ENCODE results near the gene TBX2. TPM values are rescaled to one million over a fixed set of nuclear protein-coding genes. Genes with fewer than 3 reads are reported as not detected.

Gene TBX2
- polyA plus RNA-seq, 3 donors from 2014 or later = not detected

DNA sequence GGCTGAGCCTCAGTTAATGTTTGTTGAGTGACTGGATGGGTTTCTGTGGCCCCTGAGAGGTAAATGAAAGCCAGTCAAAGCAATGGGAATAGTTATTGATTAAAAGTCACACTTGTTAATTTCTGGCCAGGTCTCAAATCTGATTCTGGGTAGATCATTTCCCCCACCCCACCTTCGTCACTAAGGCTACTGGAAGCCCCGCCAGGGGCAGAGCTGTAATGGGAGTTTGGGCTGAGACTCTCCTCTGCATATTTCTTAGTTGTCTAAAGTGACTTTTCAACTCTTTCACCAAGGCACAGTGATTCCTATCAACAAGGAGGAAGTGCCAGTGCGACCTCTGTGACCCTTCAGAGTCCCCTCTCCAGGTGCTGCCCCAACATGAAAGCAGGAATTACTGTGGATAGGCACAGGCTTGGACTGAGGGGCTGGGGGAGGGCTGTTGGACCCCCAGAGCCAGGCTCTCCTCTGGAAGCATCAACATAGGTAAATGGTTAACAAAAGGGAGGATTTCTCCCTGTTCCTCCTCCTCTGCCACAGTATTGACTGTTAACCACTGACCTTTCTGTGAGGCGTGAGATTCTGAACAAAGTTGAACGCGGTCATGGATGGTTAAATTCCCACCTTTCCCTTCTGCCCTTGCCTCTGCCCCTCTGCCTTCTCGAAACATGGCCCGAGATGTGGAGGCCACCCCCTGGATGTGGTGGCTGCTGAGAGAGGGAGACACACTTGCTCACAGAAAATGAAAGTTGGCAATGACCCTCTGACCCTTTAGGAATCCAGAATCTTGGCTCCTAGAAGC, 20.8 kb upstream of the TBX2 start:
- Mint-ChIP-seq H3K9me3 (peaks cover 0 to 2% (median 0%) of the 10 kb centered on the region in 6 donors), H3K4me1 (no peaks in the 10 kb centered on the region), H3K4me3 (no peak overlapping the region), H3K36me3 (peaks cover 0 to 7% (median 0%) of the 10 kb centered on the region in 3 donors), H3K27ac (no peak overlapping the region), H3K27me3 (ENCODE audit: low read depth in 3 of 3) (no peaks in the 10 kb centered on the region)
- no peak for DNase-seq

DNA sequence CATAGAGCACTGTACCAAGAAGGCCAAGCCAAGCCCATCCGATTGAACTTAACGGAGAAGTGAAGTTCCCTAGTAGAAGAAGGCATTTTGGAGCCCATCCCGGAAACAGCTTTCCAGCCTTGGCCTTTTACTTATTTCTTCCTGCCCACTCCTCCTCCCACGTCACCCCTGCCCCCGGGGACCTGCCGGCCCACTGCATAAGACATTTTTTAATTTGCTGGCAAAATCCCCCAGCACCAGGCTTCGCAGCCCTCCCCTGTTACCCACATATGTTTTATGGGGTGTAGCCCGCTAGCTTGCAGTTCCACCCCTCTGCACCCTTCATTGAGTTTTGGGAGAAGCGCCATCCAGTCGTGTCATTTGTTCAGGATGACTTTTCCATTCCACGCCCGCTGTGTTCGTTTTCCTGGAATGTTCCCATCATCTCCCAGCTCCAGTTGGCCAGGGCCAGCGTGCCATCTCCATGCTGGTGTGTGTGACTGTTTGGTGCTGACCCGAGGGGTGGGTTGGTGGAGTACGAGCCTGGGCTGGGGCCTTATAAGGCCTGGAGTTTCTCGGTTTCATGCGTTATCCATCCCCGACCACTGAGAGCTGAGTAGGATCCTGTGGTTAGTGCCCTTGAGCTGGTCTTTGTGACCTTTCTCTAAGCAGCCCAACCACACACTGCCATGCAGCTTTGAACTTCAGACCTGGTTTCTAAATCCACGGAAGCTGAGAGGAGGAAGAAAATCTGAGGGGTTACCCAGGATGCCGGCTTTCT, 20.0 kb upstream of the TBX2 start:
- DNase-seq = no peak
- H3K36me3 Mint-ChIP-seq = peaks cover 0 to 4% (median 0%) of the 10 kb centered on the region in 3 donors
- H3K4me3 Mint-ChIP-seq = no peak overlapping the region
- H3K27me3 Mint-ChIP-seq (ENCODE audit: low read depth in 3 of 3) = no peaks in the 10 kb centered on the region
- no peak overlapping the region for H3K27ac Mint-ChIP-seq
- no peaks in the 10 kb centered on the region for H3K4me1 Mint-ChIP-seq
- H3K9me3 Mint-ChIP-seq = peaks cover 0 to 2% (median 0%) of the 10 kb centered on the region in 6 donors

- H3K27ac Mint-ChIP-seq = no peak overlapping the region
- DNase-seq = no peak
- no peak overlapping the region for H3K4me3 Mint-ChIP-seq
- peaks cover 0 to 3% (median 0%) of the 10 kb centered on the region in 3 donors for H3K36me3 Mint-ChIP-seq
- no peaks in the 10 kb centered on the region for H3K4me1 Mint-ChIP-seq
- H3K9me3 Mint-ChIP-seq = peaks cover 0 to 2% (median 0%) of the 10 kb centered on the region in 6 donors
- H3K27me3 Mint-ChIP-seq (ENCODE audit: low read depth in 3 of 3) = no peaks in the 10 kb centered on the region
These were observed 19.3 kb upstream of the TBX2 start for GRCh38 chr17:61380217-61380835.

GRCh38 chr17:61380836-61381525, 18.7 kb upstream of the TBX2 start:
- Mint-ChIP-seq H3K9me3 (peaks cover 0 to 2% (median 0%) of the 10 kb centered on the region in 6 donors), H3K4me3 (no peak overlapping the region), H3K27me3 (ENCODE audit: low read depth in 3 of 3) (no peaks in the 10 kb centered on the region), H3K36me3 (peaks cover 0 to 3% (median 0%) of the 10 kb centered on the region in 3 donors), H3K4me1 (no peaks in the 10 kb centered on the region), H3K27ac (no peak overlapping the region)
- DNase-seq = no peak

DNA sequence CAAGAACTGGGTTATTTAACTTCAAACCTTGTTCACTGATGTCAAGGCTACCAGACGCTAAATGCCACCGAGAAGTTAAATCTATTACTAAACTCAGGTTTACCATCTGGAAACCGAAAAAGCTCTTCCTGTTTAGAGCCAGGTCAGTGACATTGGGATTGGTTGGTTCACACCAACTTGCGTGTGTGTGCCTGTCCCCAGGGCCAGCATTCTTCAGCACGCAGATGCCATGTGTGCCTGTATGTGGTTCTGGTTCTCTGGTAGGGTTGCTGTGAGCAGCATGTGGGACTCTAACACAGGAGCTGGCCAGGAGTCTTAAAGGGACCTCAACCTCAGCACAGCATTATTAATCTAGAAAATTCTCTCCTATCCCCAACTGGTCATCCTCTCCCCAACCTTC, 18.1 kb upstream of the TBX2 start:
- no peaks in the 10 kb centered on the region for H3K4me1 Mint-ChIP-seq
- DNase-seq = no peak
- no peaks in the 10 kb centered on the region for H3K27me3 Mint-ChIP-seq (ENCODE audit: low read depth in 3 of 3)
- no peak overlapping the region for H3K4me3 Mint-ChIP-seq
- no peak overlapping the region for H3K27ac Mint-ChIP-seq
- H3K36me3 Mint-ChIP-seq = peaks cover 0 to 3% (median 0%) of the 10 kb centered on the region in 3 donors
- H3K9me3 Mint-ChIP-seq = no peaks in the 10 kb centered on the region

GRCh38 chr17:61382796-61383688, 16.6 kb upstream of the TBX2 start:
- Mint-ChIP-seq H3K4me1 (no peaks in the 10 kb centered on the region), H3K4me3 (no peak overlapping the region), H3K36me3 (peaks cover 0 to 3% (median 0%) of the 10 kb centered on the region in 3 donors), H3K9me3 (no peaks in the 10 kb centered on the region), H3K27ac (no peak overlapping the region), H3K27me3 (ENCODE audit: low read depth in 3 of 3) (peaks cover 0 to 1% (median 0%) of the 10 kb centered on the region in 3 donors)
- no peak for DNase-seq

DNA sequence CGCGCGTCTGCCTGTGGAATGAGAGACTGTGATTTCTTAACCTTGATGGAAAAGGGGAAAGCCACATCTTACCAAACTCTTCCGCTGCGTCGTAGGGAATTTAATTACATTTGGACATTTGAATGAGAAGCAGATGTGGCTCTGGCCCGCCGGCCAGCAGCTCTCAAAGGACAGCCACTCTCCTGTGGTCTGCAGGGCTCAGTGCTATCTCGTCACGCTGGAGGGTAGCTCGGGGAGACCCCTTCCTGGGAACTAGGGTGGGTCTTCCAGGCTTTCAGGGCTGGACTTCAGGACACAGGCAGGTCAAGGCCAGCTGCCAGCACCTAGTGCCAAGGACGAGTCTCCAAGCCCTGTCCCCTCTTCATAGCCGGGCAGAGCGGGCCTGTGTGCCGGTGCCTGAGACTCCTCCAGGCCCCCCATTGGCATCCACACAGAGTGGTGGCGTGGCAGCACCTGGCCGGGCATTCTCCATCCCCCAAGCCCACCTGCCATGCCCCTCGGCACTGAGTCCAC, 15.9 kb upstream of the TBX2 start:
- no peak overlapping the region for H3K4me3 Mint-ChIP-seq
- no peaks in the 10 kb centered on the region for H3K36me3 Mint-ChIP-seq
- no peak overlapping the region for H3K27ac Mint-ChIP-seq
- H3K27me3 Mint-ChIP-seq (ENCODE audit: low read depth in 3 of 3) = peaks cover 0 to 1% (median 0%) of the 10 kb centered on the region in 3 donors
- DNase-seq = no peak
- H3K9me3 Mint-ChIP-seq = no peaks in the 10 kb centered on the region
- no peaks in the 10 kb centered on the region for H3K4me1 Mint-ChIP-seq

DNA sequence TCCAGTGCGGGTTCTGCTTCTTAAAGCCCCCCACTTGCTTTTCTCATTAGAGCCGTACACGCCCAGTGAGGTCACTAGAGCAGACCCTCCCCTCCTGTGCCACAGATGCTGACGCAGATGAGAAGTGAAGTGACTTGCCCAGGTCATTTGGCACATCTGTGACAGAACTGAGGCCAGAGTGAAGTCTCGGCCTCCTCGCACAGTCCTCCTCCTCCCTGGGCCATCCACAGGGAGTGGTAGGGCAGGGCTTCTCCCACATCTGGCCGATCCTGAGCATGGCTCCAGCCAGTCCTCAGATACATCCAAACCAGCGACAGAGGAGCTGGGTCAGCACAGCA, 15.3 kb upstream of the TBX2 start:
- no peak overlapping the region for H3K27ac Mint-ChIP-seq
- H3K9me3 Mint-ChIP-seq = no peaks in the 10 kb centered on the region
- no peak overlapping the region for H3K4me3 Mint-ChIP-seq
- H3K36me3 Mint-ChIP-seq = no peaks in the 10 kb centered on the region
- no peak for DNase-seq
- H3K4me1 Mint-ChIP-seq = no peaks in the 10 kb centered on the region
- H3K27me3 Mint-ChIP-seq (ENCODE audit: low read depth in 3 of 3) = peaks cover 0 to 1% (median 0%) of the 10 kb centered on the region in 3 donors

DNA sequence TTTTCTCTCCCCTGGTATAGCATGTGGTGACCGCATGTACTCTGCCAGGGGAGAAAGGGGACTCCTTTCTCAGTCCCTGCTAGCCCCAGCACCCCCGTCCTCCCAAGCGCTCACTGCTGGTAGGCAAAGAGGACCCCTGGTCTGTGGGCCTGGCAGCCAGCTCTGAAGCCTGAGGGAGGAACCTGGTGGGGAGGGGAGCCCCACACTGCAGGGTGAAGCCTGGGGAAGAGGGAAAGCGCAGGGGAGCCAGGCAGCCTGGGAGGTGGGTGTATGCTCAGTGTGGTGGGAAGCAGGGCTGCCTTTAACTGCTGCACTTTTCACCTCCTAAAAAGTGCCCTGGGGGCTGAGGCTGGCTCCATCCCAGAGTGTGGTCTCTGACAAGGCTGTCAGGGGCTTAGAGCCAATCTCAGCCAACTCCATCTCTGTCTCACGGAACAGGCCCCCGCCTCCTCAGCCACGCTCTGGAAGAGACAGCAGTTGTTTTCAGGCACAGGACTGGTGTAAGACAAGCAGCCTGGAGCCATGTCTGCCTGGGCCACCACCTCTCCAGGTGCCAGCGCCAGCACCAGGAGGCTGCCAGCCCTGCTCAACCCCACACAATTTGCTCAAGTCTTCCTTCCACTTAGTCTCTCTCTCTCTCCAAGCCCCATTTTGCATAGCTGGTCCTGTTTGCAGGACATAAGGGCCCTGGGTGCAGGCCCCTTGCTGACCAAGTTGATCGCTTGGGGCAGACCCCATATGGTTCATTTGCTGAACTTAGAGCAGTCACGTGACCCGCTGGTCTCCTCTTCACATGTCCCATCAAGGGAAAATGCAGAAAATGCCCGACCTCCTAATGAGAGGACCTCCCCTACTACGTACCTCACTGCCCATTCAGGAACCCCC, 14.7 kb upstream of the TBX2 start:
- no peak for DNase-seq
- H3K27ac Mint-ChIP-seq = no peak overlapping the region
- no peak overlapping the region for H3K4me3 Mint-ChIP-seq
- H3K4me1 Mint-ChIP-seq = peaks cover 0 to 2% of the 10 kb centered on the region in 2 donors
- H3K36me3 Mint-ChIP-seq = no peaks in the 10 kb centered on the region
- no peaks in the 10 kb centered on the region for H3K9me3 Mint-ChIP-seq
- H3K27me3 Mint-ChIP-seq (ENCODE audit: low read depth in 3 of 3) = peaks cover 0 to 1% (median 0%) of the 10 kb centered on the region in 3 donors

DNA sequence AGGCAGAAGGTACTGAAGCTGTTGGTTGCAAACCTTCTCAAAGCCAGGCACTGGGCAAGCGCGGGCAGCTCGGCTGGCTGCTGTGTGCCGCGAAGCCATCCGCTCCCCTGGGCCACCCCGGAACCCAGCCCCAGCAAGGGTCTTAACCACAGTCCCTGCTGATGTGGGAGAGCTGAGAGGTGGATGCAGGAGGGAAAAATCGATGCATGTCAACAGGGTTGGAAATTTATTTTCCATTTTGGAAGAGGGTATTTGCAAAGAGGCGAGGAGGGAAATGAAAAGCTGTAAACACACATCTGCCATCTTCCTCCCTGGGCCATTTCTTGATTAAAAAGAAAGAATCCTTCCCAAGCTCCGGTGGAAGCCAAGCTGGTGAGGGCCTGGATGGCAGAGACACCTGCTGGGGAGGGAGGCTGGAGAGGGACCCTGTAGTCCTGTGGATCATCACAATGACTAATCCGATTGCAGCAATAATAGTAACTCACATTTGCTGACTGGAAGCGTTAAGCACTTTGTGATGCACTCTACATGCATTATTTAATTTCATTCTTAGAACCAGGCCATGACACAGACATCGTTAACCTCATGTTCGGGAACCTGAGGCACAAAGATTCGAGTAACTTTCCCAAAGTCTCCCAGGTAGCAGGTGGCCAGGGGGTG, 13.9 kb upstream of the TBX2 start:
- peaks cover 0 to 1% (median 0%) of the 10 kb centered on the region in 3 donors for H3K27me3 Mint-ChIP-seq (ENCODE audit: low read depth in 3 of 3)
- H3K4me1 Mint-ChIP-seq = peaks cover 0 to 2% of the 10 kb centered on the region in 2 donors
- H3K27ac Mint-ChIP-seq = no peak overlapping the region
- H3K9me3 Mint-ChIP-seq = no peaks in the 10 kb centered on the region
- H3K36me3 Mint-ChIP-seq = no peaks in the 10 kb centered on the region
- no peak for DNase-seq
- H3K4me3 Mint-ChIP-seq = no peak overlapping the region

GRCh38 chr17:61386251-61386650, 13.4 kb upstream of the TBX2 start:
- Mint-ChIP-seq H3K27me3 (ENCODE audit: low read depth in 3 of 3) (peaks cover 0 to 1% (median 0%) of the 10 kb centered on the region in 3 donors), H3K4me1 (peaks cover 0 to 2% of the 10 kb centered on the region in 2 donors), H3K9me3 (no peaks in the 10 kb centered on the region), H3K36me3 (no peaks in the 10 kb centered on the region), H3K4me3 (no peak overlapping the region), H3K27ac (no peak overlapping the region)
- no peak for DNase-seq
